Measurements from ENCODE around the gene TMEM252. TPM values are rescaled to one million over a fixed set of nuclear protein-coding genes. Genes with fewer than 3 reads are reported as not detected.

TMEM252 gene
- polyA plus RNA-seq, 2 of the 4 experiments (the other 2 are of a cell fraction): not detected

DNA sequence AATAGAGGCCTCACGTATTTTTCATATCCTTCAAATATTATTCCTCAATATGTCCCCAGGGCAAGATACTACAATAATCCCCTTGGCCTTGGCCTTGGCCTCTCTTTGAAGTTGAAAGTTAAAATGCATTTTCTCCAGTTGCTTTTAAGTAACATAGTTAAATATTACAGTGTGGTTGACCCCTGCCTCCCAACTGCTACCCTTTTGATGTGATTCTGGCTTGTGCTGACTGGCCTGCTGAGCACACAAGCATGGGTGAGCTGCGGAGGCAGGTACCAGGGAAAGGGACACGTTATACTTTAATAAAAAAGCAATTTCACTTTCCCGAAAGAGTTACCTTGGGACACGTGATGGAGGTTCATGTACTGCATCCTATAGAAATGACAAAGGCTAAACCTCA is 17.9 kb upstream of the TMEM252 start:
- POLR2A ChIA-PET: no interaction called here
- Histone ChIP-seq H3K4me1 (no peaks in the 10 kb centered on the region), H3K4me2 (no peak overlapping the region), H3K9me3 (no peaks in the 10 kb centered on the region), H3K4me3 (no peak overlapping the region), H3K27ac (no peak overlapping the region)
- ATAC-seq: no peak
- CTCF ChIA-PET: interaction anchor here (1.2 to 1.7 kb wide), 2 partner anchors 10 to 15 kb away, joined by 4 to 6 read pairs; no protein-coding TSS in a partner anchor
- no peak for FAIRE-seq
- no peak for TF ChIP-seq NFE2L2 (conservative IDR thresholded peaks at IDR 0.05; ENCODE audit: low read length)
- TF ChIP-seq RNF2 (IDR thresholded peaks at IDR 0.05; ENCODE audit: borderline replicate concordance, low read depth): no peak
- TF ChIP-seq EP300 (IDR thresholded peaks at IDR 0.05): no peak
- TF ChIP-seq HOXB13 (CRISPR knock-in tag; IDR thresholded peaks at IDR 0.05; ENCODE audit: low read depth): no peak
- TF ChIP-seq, protein P1, sequence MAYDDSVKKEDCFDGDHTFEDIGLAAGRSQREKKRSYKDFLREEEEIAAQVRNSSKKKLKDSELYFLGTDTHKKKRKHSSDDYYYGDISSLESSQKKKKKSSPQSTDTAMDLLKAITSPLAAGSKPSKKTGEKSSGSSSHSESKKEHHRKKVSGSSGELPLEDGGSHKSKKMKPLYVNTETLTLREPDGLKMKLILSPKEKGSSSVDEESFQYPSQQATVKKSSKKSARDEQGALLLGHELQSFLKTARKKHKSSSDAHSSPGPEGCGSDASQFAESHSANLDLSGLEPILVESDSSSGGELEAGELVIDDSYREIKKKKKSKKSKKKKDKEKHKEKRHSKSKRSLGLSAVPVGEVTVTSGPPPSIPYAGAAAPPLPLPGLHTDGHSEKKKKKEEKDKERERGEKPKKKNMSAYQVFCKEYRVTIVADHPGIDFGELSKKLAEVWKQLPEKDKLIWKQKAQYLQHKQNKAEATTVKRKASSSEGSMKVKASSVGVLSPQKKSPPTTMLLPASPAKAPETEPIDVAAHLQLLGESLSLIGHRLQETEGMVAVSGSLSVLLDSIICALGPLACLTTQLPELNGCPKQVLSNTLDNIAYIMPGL (CRISPR knock-in tag; IDR thresholded peaks at IDR 0.05; ENCODE audit: borderline replicate concordance): no peak
- no peak for TF ChIP-seq RARB (CRISPR knock-in tag; IDR thresholded peaks at IDR 0.05)
- no peak for TF ChIP-seq ESRRA (IDR thresholded peaks at IDR 0.05; ENCODE audit: borderline replicate concordance, low read length)
- TF ChIP-seq NPAS2 (CRISPR knock-in tag; IDR thresholded peaks at IDR 0.05; ENCODE audit: borderline replicate concordance): no peak
- TF ChIP-seq, protein P2, sequence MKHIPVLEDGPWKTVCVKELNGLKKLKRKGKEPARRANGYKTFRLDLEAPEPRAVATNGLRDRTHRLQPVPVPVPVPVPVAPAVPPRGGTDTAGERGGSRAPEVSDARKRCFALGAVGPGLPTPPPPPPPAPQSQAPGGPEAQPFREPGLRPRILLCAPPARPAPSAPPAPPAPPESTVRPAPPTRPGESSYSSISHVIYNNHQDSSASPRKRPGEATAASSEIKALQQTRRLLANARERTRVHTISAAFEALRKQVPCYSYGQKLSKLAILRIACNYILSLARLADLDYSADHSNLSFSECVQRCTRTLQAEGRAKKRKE (CRISPR knock-in tag; IDR thresholded peaks at IDR 0.05; ENCODE audit: low read depth): no peak
- no peak for DNase-seq (ENCODE audit: low read depth in 1 of 2, low spot score in 1 of 2)
- 58% methylated on average over 5 of the region's 5 CpGs for WGBS (ENCODE audit: missing lambda C conversion rate)

DNA sequence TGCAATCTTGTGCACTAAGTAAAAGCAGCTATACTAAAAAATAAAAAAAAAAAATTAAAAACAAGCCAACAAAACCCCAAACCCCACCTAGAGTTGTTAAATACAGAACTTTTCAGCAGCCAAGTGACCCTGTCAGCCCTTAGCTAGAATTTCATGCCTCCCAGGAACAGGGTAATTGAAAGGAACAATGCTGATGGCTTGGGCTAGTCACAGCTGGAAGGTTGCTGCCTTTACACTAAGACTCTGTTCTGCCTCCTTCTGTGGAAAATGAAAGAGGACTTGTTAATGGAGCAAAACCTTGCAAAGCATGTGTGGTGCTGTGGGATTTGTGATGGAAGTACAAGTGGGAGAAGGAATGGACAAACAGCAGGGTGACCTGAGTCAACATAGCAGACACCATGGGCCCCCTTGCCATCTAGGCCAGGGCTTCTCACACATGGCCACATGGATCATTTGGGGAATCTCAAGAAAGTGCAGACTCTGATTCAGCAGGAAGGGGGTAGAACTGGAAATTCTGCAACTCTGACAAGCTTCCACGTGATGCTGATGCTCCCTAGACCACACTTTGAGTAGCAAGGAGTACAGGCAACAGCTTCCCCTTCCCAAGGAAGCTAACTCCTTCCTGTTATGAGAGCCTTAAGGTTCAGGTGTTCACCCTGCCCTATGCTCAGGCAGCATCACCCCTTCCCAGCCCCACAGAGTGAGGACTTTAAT is 14.9 kb upstream of the TMEM252 start:
- no peak overlapping the region for H3K4me2 ChIP-seq
- CTCF ChIA-PET: interaction anchor here (0.8 to 1.4 kb wide), 3 partner anchors 18 to 48 kb away, joined by 3 read pairs; no protein-coding TSS in a partner anchor
- ATAC-seq (no peak), FAIRE-seq (no peak), DNase-seq (ENCODE audit: low read depth in 1 of 2, low spot score in 1 of 2) (no peak)
- no peak overlapping the region for H3K4me3 ChIP-seq
- POLR2A ChIA-PET: no interaction called here
- no peak overlapping the region for H3K27ac ChIP-seq
- no peak for TF ChIP-seq NR3C1 (IDR thresholded peaks at IDR 0.05)
- TF ChIP-seq, protein P3, sequence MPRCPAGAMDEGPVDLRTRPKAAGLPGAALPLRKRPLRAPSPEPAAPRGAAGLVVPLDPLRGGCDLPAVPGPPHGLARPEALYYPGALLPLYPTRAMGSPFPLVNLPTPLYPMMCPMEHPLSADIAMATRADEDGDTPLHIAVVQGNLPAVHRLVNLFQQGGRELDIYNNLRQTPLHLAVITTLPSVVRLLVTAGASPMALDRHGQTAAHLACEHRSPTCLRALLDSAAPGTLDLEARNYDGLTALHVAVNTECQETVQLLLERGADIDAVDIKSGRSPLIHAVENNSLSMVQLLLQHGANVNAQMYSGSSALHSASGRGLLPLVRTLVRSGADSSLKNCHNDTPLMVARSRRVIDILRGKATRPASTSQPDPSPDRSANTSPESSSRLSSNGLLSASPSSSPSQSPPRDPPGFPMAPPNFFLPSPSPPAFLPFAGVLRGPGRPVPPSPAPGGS (IDR thresholded peaks at IDR 0.05): no peak
- TF ChIP-seq, protein P2 (CRISPR knock-in tag; IDR thresholded peaks at IDR 0.05; ENCODE audit: low read depth): no peak
- no peak for TF ChIP-seq HOXA7 (CRISPR knock-in tag; IDR thresholded peaks at IDR 0.05)
- H3K4me1 ChIP-seq: peaks cover 4% of the 10 kb centered on the region; the same call in 1 of the 3 replicates
- H3K9me3 ChIP-seq: no peaks in the 10 kb centered on the region
- 9% methylated on average over 1 of the region's 1 CpG for WGBS (ENCODE audit: missing lambda C conversion rate)

GRCh38 chr9:68552700-68553476 is 12.2 kb upstream of the TMEM252 start:
- ChIA-PET POLR2A (no interaction called here), CTCF (interaction anchor here (0.9 kb wide), 1 partner anchor 15 kb away, joined by 3 read pairs; no protein-coding TSS in a partner anchor)
- no peak overlapping the region for H3K27ac ChIP-seq
- H3K4me3 ChIP-seq: no peak overlapping the region
- no peak overlapping the region for H3K4me2 ChIP-seq
- 4% methylated on average over 3 of the region's 3 CpGs for WGBS (ENCODE audit: missing lambda C conversion rate)
- H3K9me3 ChIP-seq: no peaks in the 10 kb centered on the region
- ATAC-seq: 0 out of 6 replicates have a peak, but pooled peaks of 1 of the 2 experiments have one; percentile 47
- peak in 1 of 2 experiments; percentile 14 for DNase-seq (ENCODE audit: low read depth in 1 of 2, low spot score in 1 of 2)
- no peak for FAIRE-seq
- TF ChIP-seq FOSL2 (IDR thresholded peaks at IDR 0.05): no peak
- peak; percentile 55 for TF ChIP-seq FOSL2 (CRISPR knock-in tag; IDR thresholded peaks at IDR 0.05)
- TF ChIP-seq EHMT2 (IDR thresholded peaks at IDR 0.05; ENCODE audit: low read depth): no peak
- TF ChIP-seq, protein P4, sequence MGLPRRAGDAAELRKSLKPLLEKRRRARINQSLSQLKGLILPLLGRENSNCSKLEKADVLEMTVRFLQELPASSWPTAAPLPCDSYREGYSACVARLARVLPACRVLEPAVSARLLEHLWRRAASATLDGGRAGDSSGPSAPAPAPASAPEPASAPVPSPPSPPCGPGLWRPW (IDR thresholded peaks at IDR 0.05): no peak
- TF ChIP-seq FOXS1 (CRISPR knock-in tag; IDR thresholded peaks at IDR 0.05): no peak
- TF ChIP-seq ELK1 (IDR thresholded peaks at IDR 0.05; ENCODE audit: low read depth, low read length): no peak
- no peak for TF ChIP-seq ZSCAN20 (CRISPR knock-in tag; IDR thresholded peaks at IDR 0.05)
- peaks cover 4% of the 10 kb centered on the region; the same call in 1 of the 3 replicates for H3K4me1 ChIP-seq
